Tibial nerve (tissue), 4 donors: ENCODE results near the gene ERCC8. TPM values are rescaled to one million over a fixed set of nuclear protein-coding genes. Genes with fewer than 3 reads are reported as not detected.
"Not testable (repeated sequence)": the region's sequence is repeated elsewhere in the genome, so short reads cannot be mapped to it uniquely, and the experiment has no call there.

Experiments used
- DNase-seq, 2 donors: peaks; one replicate each; pipeline ENCODE4 v3.0.0-alpha.2; 2019; ENCODE audit warnings: low spot score in 2 of 2
- H3K27ac ChIP-seq, 4 donors: fragments of 200-600 bp; sonication (generic) in 3 of 4; one replicate each; pipeline ENCODE4 v1.5.1; 2017 to 2019; ENCODE audit warnings: mild to moderate bottlenecking in 1 of 4
- H3K27me3 ChIP-seq, 2 donors: fragments of 200-600 bp; sonication (generic) in 1 of 2; one replicate each; pipeline versions ENCODE4 v1.5.1 to v1.6.0; 2017 to 2019
- H3K36me3 ChIP-seq, 3 donors: fragments of 200-600 bp; sonication (generic); one replicate each; pipeline ENCODE4 v1.5.1; 2018 to 2019
- H3K4me1 ChIP-seq, 4 donors: fragments of 200-600 bp; sonication (generic) in 3 of 4; one replicate each; pipeline ENCODE4 v1.5.1; 2017 to 2019
- H3K4me3 ChIP-seq, 4 donors: fragments of 200-600 bp; sonication (generic) in 3 of 4; one replicate each; pipeline ENCODE4 v1.5.1; 2017 to 2019; ENCODE audit warnings: mild to moderate bottlenecking in 1 of 4, moderate library complexity in 1 of 4
- H3K9me3 ChIP-seq, 4 donors: fragments of 200-600 bp; sonication (generic) in 3 of 4; one replicate each; pipeline ENCODE4 v1.5.1; 2017 to 2019
- CTCF ChIP-seq, 5 experiments: fragments of 200-600 bp in 3 of 5; fragments of 450-650 bp in 2 of 5; sonication (generic) in 3 of 5; IDR thresholded peaks; one replicate each; pipeline ENCODE4 v1.5.1; 2016 to 2019; ENCODE audit warnings: antibody characterized with exemption in 5 of 5, mild to moderate bottlenecking in 3 of 5, moderate library complexity in 2 of 5
- EP300 ChIP-seq, 2 donors: sonication (generic); formaldehyde crosslinking; IDR thresholded peaks; one replicate each; pipeline ENCODE4 v1.6.1; 2017; ENCODE audit warnings: antibody characterized with exemption in 2 of 2, mild to moderate bottlenecking in 1 of 2
- POLR2A ChIP-seq, 2 donors: fragments of 450-650 bp; IDR thresholded peaks; one replicate each; pipeline ENCODE4 v1.6.1; 2017; ENCODE audit warnings: antibody characterized with exemption in 2 of 2, mild to moderate bottlenecking in 2 of 2, moderate library complexity in 2 of 2
- WGBS, 2 donors: methylation state at CpG; one replicate each; pipeline ENCODE4 v1.1.5; 2018; 5-methylcytosine and 5-hydroxymethylcytosine counted together
- total RNA-seq, 4 donors: library from RNA; depleted of rRNA; stranded (reverse); fragments of >200 nt; gene quantifications; one replicate each; pipeline ENCODE4 v1.1.0, GENCODE V29; 2016

The ERCC8 gene
- total RNA-seq, 4 donors from 2014 or later, result 10.5 to 17.5 (median 15.8) TPM

GRCh38 chr5:60989790-60990189, 44.9 kb upstream of the ERCC8 start:
- 92 to 94% methylated on average over 4 of the region's 4 CpGs for WGBS, 2 donors
- H3K9me3 ChIP-seq, result peaks cover 0 to 21% (median 0%) of the 10 kb centered on the region in 4 donors
- TF ChIP-seq EP300 (IDR thresholded peaks at IDR 0.05), result no peak
- no peak for TF ChIP-seq POLR2A (IDR thresholded peaks at IDR 0.05)
- no peak for TF ChIP-seq CTCF (IDR thresholded peaks at IDR 0.05)
- H3K4me1 ChIP-seq, result no peaks in the 10 kb centered on the region
- no peak overlapping the region for H3K27ac ChIP-seq
- H3K36me3 ChIP-seq, result peaks cover 0 to 20% (median 0%) of the 10 kb centered on the region in 3 donors
- no peaks in the 10 kb centered on the region for H3K27me3 ChIP-seq
- DNase-seq, result no peak
- H3K4me3 ChIP-seq, result no peak overlapping the region

GRCh38 chr5:60982127-60982526, 37.3 kb upstream of the ERCC8 start:
- WGBS, 2 donors, result 87 to 96% methylated on average over 3 of the region's 3 CpGs
- not testable (repeated sequence) for H3K4me1 ChIP-seq, H3K27ac ChIP-seq, H3K4me3 ChIP-seq, DNase-seq, H3K36me3 ChIP-seq, H3K27me3 ChIP-seq
- H3K9me3 ChIP-seq, result peaks cover 0 to 11% (median 2%) of the 10 kb centered on the region in 4 donors

GRCh38 chr5:60980511-60980910, 35.6 kb upstream of the ERCC8 start:
- H3K27ac ChIP-seq, result no peak overlapping the region
- H3K9me3 ChIP-seq, result peaks cover 0 to 11% (median 2%) of the 10 kb centered on the region in 4 donors
- DNase-seq, result no peak
- H3K4me1 ChIP-seq, result no peaks in the 10 kb centered on the region
- TF ChIP-seq CTCF (IDR thresholded peaks at IDR 0.05), result no peak
- H3K4me3 ChIP-seq, result no peak overlapping the region
- H3K27me3 ChIP-seq, result no peaks in the 10 kb centered on the region
- 91 to 96% methylated on average over 2 of the region's 2 CpGs for WGBS, 2 donors
- H3K36me3 ChIP-seq, result no peaks in the 10 kb centered on the region

GRCh38 chr5:60978968-60979367, 34.1 kb upstream of the ERCC8 start:
- 76 to 78% methylated on average over 1 of the region's 1 CpG for WGBS, 2 donors
- Histone ChIP-seq H3K9me3 (peaks cover 0 to 11% (median 2%) of the 10 kb centered on the region in 4 donors), H3K36me3 (no peaks in the 10 kb centered on the region), H3K27ac (no peak overlapping the region), H3K4me3 (no peak overlapping the region), H3K4me1 (no peaks in the 10 kb centered on the region), H3K27me3 (no peaks in the 10 kb centered on the region)
- no peak for DNase-seq
- TF ChIP-seq POLR2A (IDR thresholded peaks at IDR 0.05) (no peak), EP300 (IDR thresholded peaks at IDR 0.05) (no peak), CTCF (IDR thresholded peaks at IDR 0.05) (no peak)

GRCh38 chr5:60977956-60978737, 33.3 kb upstream of the ERCC8 start:
- no peak overlapping the region for H3K27ac ChIP-seq
- H3K36me3 ChIP-seq, result no peaks in the 10 kb centered on the region
- no peaks in the 10 kb centered on the region for H3K4me1 ChIP-seq
- 93 to 94% methylated on average over 8 of the region's 9 CpGs for WGBS, 2 donors
- peaks cover 0 to 11% (median 2%) of the 10 kb centered on the region in 4 donors for H3K9me3 ChIP-seq
- no peak overlapping the region for H3K4me3 ChIP-seq
- H3K27me3 ChIP-seq, result no peaks in the 10 kb centered on the region
- TF ChIP-seq POLR2A (IDR thresholded peaks at IDR 0.05) (no peak), CTCF (IDR thresholded peaks at IDR 0.05) (no peak), EP300 (IDR thresholded peaks at IDR 0.05) (no peak)
- DNase-seq, result no peak
